K562 (cell line): ENCODE results near the gene HSPA1B. TPM values are rescaled to one million over a fixed set of nuclear protein-coding genes. Genes with fewer than 3 reads are reported as not detected.

Experiments used
- L3MBTL2 ChIP-seq: fragments of 450-650 bp; IDR thresholded peaks from 2 replicates; pipeline ENCODE4 v1.6.1; 2016; ENCODE audit warnings: mild to moderate bottlenecking, moderate library complexity
- MTF1 ChIP-seq: fragments of 250-450 bp; sonication (Bioruptor Pico); IDR thresholded peaks from 2 replicates; pipeline ENCODE4 v1.9.0; 2021; ENCODE audit warnings: moderate library complexity, mild to moderate bottlenecking, inconsistent platforms, borderline replicate concordance
- NCOR1 ChIP-seq: fragments of 450-650 bp; IDR thresholded peaks from 2 replicates; pipeline ENCODE4 v1.6.1; 2016; ENCODE audit warnings: mild to moderate bottlenecking, moderate library complexity
- STAG1 ChIP-seq: sonication (generic); formaldehyde crosslinking; IDR thresholded peaks from 2 replicates; pipeline ENCODE4 v1.5.0; 2020; ENCODE audit warnings: missing genetic modification reagents, borderline replicate concordance
- YBX1 ChIP-seq: fragments of 450-650 bp; IDR thresholded peaks from 2 replicates; pipeline ENCODE4 v1.7.1; 2016; ENCODE audit warnings: mild to moderate bottlenecking
- ZNF695 ChIP-seq: fragments of 450-650 bp; formaldehyde crosslinking; IDR thresholded peaks from 2 replicates; pipeline ENCODE4 v1.4.0; 2020; ENCODE audit warnings: mild to moderate bottlenecking, moderate library complexity
- ZNF780A ChIP-seq: fragments of 250-450 bp; sonication (Bioruptor Pico); IDR thresholded peaks from 2 replicates; pipeline ENCODE4 v1.5.0; 2021; ENCODE audit warnings: mild to moderate bottlenecking
- polyA plus RNA-seq, 8 experiments: library from polyadenylated mRNA; depleted of rRNA in 4 of 8; stranded (reverse) in 5 of 8; unstranded in 3 of 8; fragments of >200 nt; fragmentation: Nextera tagmentation in 2 of 8; fragmentation: Illumina TruSeq in 1 of 8; extraction: Ambion mirVana in 2 of 8; extraction: Trizol in 1 of 8; gene quantifications; 2 replicates each; pipeline versions ENCODE4 v1.2.1 to v1.2.3, GENCODE V29; 2011 to 2014; ENCODE audit warnings: inconsistent platforms in 1 of 8, missing spikeins in 1 of 8
- total RNA-seq, 7 experiments: library from RNA; depleted of rRNA in 6 of 7; stranded (reverse); fragments of >200 nt in 6 of 7; fragmentation: Illumina TruSeq in 2 of 7; extraction: Trizol in 2 of 7; gene quantifications; 2 replicates each; pipeline versions ENCODE4 v1.2.1 to v1.2.3, GENCODE V29; 2011 to 2021; ENCODE audit warnings: low replicate concordance in 1 of 7
- TF ChIP-seq, protein P1 (sequence below): fragments of 450-650 bp; IDR thresholded peaks from 2 replicates; pipeline ENCODE4 v1.6.1; 2014; ENCODE audit warnings: low read depth, mild to moderate bottlenecking, moderate library complexity, borderline replicate concordance
- TF ChIP-seq, protein P2 (sequence below), 3 experiments: fragments of 200-800 bp in 1 of 3; sonication (Bioruptor generic) in 1 of 3; sonication (generic) in 1 of 3; formaldehyde crosslinking in 1 of 3; IDR thresholded peaks; 2 replicates each; pipeline versions ENCODE4 v1.6.1 to v1.8.0; 2016 to 2022; ENCODE audit warnings: mild to moderate bottlenecking in 2 of 3, missing compliant biosample characterization in 2 of 3, missing genetic modification characterization in 2 of 3, missing genetic modification reagents in 1 of 3

HSPA1B gene
- total and polyA plus RNA-seq, 9 of the 15 experiments (the other 6 are each of a cell fraction or from before 2014, with no cell fraction given) = 0.27 to 227 (median 51.2) TPM

DNA sequence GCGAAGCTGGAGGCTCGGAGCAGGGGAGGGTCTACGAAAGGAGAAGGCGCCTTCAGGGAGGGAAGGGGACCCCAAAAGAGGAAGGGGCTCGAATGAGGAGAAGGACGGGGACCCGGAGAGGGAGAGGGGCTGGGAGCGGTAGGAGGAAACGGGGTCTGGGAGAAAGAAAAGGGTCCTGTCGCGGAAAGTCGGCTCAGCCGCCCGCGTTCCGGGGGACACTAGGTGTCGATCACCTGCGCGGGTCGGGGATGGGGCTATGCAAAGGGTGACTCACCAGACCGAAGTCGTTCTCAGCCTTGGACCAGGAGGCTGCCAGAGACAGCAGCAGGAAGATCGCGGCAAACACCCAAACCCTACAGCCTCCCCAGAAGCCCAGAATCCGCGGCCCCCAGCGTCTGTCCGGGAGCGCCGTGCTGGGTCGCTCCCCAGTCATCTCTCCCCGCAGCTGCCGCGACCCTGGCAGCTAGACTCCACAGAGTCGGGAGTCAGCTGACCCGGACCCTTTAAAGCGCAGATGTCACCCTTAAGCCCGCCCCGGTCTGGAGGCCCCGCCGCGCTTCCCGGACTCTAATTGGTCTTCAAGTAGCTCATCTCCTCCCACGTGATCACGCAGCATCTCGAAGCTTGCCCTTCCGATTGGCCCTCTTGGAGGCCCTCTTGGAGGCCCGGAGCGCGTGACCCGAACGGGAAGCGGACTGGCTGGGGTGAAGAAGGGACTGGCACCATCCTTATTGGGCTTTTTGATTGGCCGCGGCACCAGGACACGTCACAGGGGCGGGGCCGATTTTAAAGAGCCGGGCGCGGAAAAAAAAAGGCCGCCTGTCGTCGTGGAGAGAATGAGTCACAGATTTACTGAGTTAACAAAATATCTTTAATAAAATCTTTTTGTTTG lies 35.1 kb downstream of the HSPA1B start, which contains the start of gene NEU1 (continued):
- TF ChIP-seq MTF1 (CRISPR knock-in tag) (no peak), NCOR1 (no peak), ZNF695 (CRISPR knock-in tag) (peak; percentile 78; the same call in 1 of the 2 replicates), L3MBTL2 (peak; percentile 98), STAG1 (CRISPR knock-in tag) (no peak), YBX1 (0 out of 2 replicates have a peak, but pooled peaks have one; percentile 42), ZNF780A (CRISPR knock-in tag) (no peak)
- TF ChIP-seq, protein P1, sequence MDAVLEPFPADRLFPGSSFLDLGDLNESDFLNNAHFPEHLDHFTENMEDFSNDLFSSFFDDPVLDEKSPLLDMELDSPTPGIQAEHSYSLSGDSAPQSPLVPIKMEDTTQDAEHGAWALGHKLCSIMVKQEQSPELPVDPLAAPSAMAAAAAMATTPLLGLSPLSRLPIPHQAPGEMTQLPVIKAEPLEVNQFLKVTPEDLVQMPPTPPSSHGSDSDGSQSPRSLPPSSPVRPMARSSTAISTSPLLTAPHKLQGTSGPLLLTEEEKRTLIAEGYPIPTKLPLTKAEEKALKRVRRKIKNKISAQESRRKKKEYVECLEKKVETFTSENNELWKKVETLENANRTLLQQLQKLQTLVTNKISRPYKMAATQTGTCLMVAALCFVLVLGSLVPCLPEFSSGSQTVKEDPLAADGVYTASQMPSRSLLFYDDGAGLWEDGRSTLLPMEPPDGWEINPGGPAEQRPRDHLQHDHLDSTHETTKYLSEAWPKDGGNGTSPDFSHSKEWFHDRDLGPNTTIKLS = peak; percentile 49; the same call in 1 of the 2 replicates
- TF ChIP-seq, protein P2, sequence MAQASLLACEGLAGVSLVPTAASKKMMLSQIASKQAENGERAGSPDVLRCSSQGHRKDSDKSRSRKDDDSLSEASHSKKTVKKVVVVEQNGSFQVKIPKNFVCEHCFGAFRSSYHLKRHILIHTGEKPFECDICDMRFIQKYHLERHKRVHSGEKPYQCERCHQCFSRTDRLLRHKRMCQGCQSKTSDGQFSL (CRISPR knock-in tag; IDR thresholded peaks at IDR 0.05) = no peak
- TF ChIP-seq, protein P2 (tag; IDR thresholded peaks at IDR 0.05) = no peak
